Endodermal cell (in vitro differentiated cells): ENCODE measurements around the gene IL21R. TPM values are rescaled to one million over a fixed set of nuclear protein-coding genes. Genes with fewer than 3 reads are reported as not detected.

ENCODE experiments used
- DNase-seq: peaks from one replicate; pipeline ENCODE4 v3.0.0-alpha.2; 2017
- H3K27ac ChIP-seq: 2 replicates; pipeline ENCODE4 v1.5.1; 2013; ENCODE audit warnings: mild to moderate bottlenecking, low read depth, low read length, moderate library complexity
- H3K27me3 ChIP-seq: 2 replicates; pipeline ENCODE4 v1.6.1; 2013; ENCODE audit warnings: mild to moderate bottlenecking, low read length, moderate library complexity; ENCODE audit not compliant: insufficient read depth, control insufficient read depth, poor library complexity, severe bottlenecking
- H3K36me3 ChIP-seq: 2 replicates; pipeline ENCODE4 v1.7.0; 2013; ENCODE audit warnings: mild to moderate bottlenecking, low read length, moderate library complexity; ENCODE audit not compliant: control insufficient read depth, insufficient read depth
- H3K4me1 ChIP-seq: one replicate; pipeline ENCODE4 v1.7.0; 2013; ENCODE audit warnings: low read length; ENCODE audit not compliant: control insufficient read depth, insufficient read depth
- H3K4me3 ChIP-seq: 2 replicates; pipeline ENCODE4 v1.5.1; 2013; ENCODE audit warnings: mild to moderate bottlenecking, low read length, moderate library complexity
- H3K9ac ChIP-seq: 2 replicates; pipeline ENCODE4 v1.6.1; 2013; ENCODE audit warnings: mild to moderate bottlenecking, low read length, moderate library complexity; ENCODE audit not compliant: poor library complexity, severe bottlenecking; ENCODE audit errors: extremely low read depth
- H3K9me3 ChIP-seq: 2 replicates; pipeline ENCODE4 v1.6.1; 2013; ENCODE audit warnings: mild to moderate bottlenecking, low read length, moderate library complexity; ENCODE audit not compliant: control insufficient read depth
- H3K27ac Mint-ChIP-seq: 2 replicates; pipeline ENCODE4 v1.8.0; 2020; ENCODE audit warnings: mixed read lengths
- H3K27me3 Mint-ChIP-seq: 2 replicates; pipeline ENCODE4 v1.8.0; 2021; ENCODE audit warnings: mild to moderate bottlenecking, mixed read lengths; ENCODE audit not compliant: insufficient read depth
- H3K36me3 Mint-ChIP-seq: 2 replicates; pipeline ENCODE4 v1.8.0; 2020; ENCODE audit warnings: low read depth, mixed read lengths
- H3K4me1 Mint-ChIP-seq: 2 replicates; pipeline ENCODE4 v1.8.0; 2020; ENCODE audit warnings: mixed read lengths
- H3K4me3 Mint-ChIP-seq: 2 replicates; pipeline ENCODE4 v1.8.0; 2020; ENCODE audit warnings: mild to moderate bottlenecking, moderate library complexity, mixed read lengths
- H3K9me3 Mint-ChIP-seq: 2 replicates; pipeline ENCODE4 v1.8.0; 2020; ENCODE audit warnings: mild to moderate bottlenecking, mixed read lengths
- CTCF ChIP-seq: fragments of 200-600 bp; sonication (generic); conservative IDR thresholded peaks from 2 replicates; pipeline ENCODE4 v1.5.0; 2021; ENCODE audit warnings: antibody characterized with exemption, mild to moderate bottlenecking
- WGBS, 2 experiments: methylation state at CpG; one replicate each; pipeline versions ENCODE4 v1.1.5 to v1.1.7; 2013; ENCODE audit warnings: missing lambda C conversion rate in 2 of 2, mixed read lengths in 1 of 2; ENCODE audit not compliant: insufficient coverage in 1 of 2, insufficient read length in 1 of 2; 5-methylcytosine and 5-hydroxymethylcytosine counted together
- total RNA-seq, 2 donors: library from RNA; stranded (reverse); fragmentation: NEBNext Ultra II Directional in 1 of 2; extraction: Animal tissue kit (Norgen Biotek cat#: 25700) in 1 of 2; gene quantifications; 2 replicates in 1 of 2; 3 replicates in 1 of 2; pipeline ENCODE4 v1.2.1, GENCODE V29; 2021

Gene IL21R
- total RNA-seq, 2 donors from 2014 or later, result 0.18 TPM; not detected in 1

- Mint-ChIP-seq H3K9me3 (peaks cover 6% of the 10 kb centered on the region), H3K36me3 (no peaks in the 10 kb centered on the region), H3K27me3 (no peaks in the 10 kb centered on the region), H3K27ac (no peak overlapping the region), H3K4me3 (no peak overlapping the region), H3K4me1 (no peaks in the 10 kb centered on the region)
- Histone ChIP-seq H3K36me3 (no peaks in the 10 kb centered on the region), H3K4me3 (no peak overlapping the region), H3K9me3 (peaks cover 2% of the 10 kb centered on the region), H3K9ac (no peak overlapping the region), H3K4me1 (no peaks in the 10 kb centered on the region), H3K27me3 (no peaks in the 10 kb centered on the region), H3K27ac (no peak overlapping the region)
- 77 to 78% methylated on average over 17 to 18 of the region's 18 CpGs for WGBS, 2 experiments
- TF ChIP-seq CTCF, result no peak
- peak; percentile 52 for DNase-seq
Observed at GRCh38 chr16:27439271-27440018, 37.5 kb downstream of the IL21R start.

DNA sequence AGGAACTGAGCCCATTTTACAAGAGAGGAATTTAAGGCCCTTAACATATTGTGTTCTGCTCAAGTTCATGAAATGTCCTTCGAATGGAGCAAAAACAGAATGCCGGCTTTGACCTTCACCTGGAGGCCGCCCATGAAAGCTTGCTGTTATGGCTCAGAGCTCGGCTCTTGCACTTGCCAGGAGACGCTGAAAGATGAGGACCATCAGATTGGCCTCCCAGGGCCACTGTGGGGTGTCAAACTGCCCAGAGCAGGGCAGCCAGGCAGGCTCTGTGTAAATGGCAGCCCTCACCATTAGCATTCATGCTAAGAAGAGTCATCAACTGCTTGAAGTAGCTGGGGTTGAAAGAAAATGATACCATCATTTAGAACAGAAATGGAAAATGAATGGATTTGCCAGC lies 39.3 kb downstream of the IL21R start:
- Histone ChIP-seq H3K4me1 (no peaks in the 10 kb centered on the region), H3K27me3 (no peaks in the 10 kb centered on the region), H3K9ac (no peak overlapping the region), H3K36me3 (no peaks in the 10 kb centered on the region), H3K9me3 (peaks cover 11% of the 10 kb centered on the region), H3K27ac (no peak overlapping the region), H3K4me3 (no peak overlapping the region)
- Mint-ChIP-seq H3K27me3 (no peaks in the 10 kb centered on the region), H3K9me3 (peaks cover 22% of the 10 kb centered on the region), H3K36me3 (no peaks in the 10 kb centered on the region), H3K27ac (no peak overlapping the region), H3K4me1 (no peaks in the 10 kb centered on the region), H3K4me3 (no peak overlapping the region)
- peak; percentile 25 for DNase-seq
- WGBS, 2 experiments, result 87 to 94% methylated on average over 5 of the region's 5 CpGs
- TF ChIP-seq CTCF, result no peak

GRCh38 chr16:27441998-27442397 lies 40.0 kb downstream of the IL21R start:
- no peaks in the 10 kb centered on the region for H3K27me3 ChIP-seq
- H3K36me3 Mint-ChIP-seq, result no peaks in the 10 kb centered on the region
- H3K27me3 Mint-ChIP-seq, result no peaks in the 10 kb centered on the region
- H3K27ac ChIP-seq, result no peak overlapping the region
- no peak overlapping the region for H3K9ac ChIP-seq
- no peaks in the 10 kb centered on the region for H3K36me3 ChIP-seq
- DNase-seq, result peak; percentile 13
- peaks cover 28% of the 10 kb centered on the region for H3K9me3 Mint-ChIP-seq
- 95% methylated on average over 4 to 8 of the region's 8 CpGs for WGBS, 2 experiments
- H3K9me3 ChIP-seq, result peaks cover 12% of the 10 kb centered on the region
- H3K4me1 ChIP-seq, result no peaks in the 10 kb centered on the region
- no peaks in the 10 kb centered on the region for H3K4me1 Mint-ChIP-seq
- no peak overlapping the region for H3K4me3 Mint-ChIP-seq
- H3K4me3 ChIP-seq, result no peak overlapping the region
- TF ChIP-seq CTCF, result no peak
- no peak overlapping the region for H3K27ac Mint-ChIP-seq
